Endothelial cell of umbilical vein (primary cell): Measurements from ENCODE around the gene NDUFS3. TPM values are rescaled to one million over a fixed set of nuclear protein-coding genes. Genes with fewer than 3 reads are reported as not detected.

Experiments
- BruUV-seq: library from RNA; stranded (reverse); fragments of 400-500 nt; replicated peaks from 2 replicates; lab custom pipeline; 2021; lab: Mats Ljungman, UMichigan
- CTCF ChIA-PET: fragments of 300-600, 350-600 bp; sonication (Branson Sonifier 250); formaldehyde crosslinking; loops from one replicate; lab custom pipeline; 2021; ENCODE audit warnings: antibody characterized with exemption, inconsistent platforms; lab: Charles Lee
- POLR2A ChIA-PET: fragments of 300-600, 350-600 bp; sonication (Branson Sonifier 250); formaldehyde crosslinking; loops from one replicate; lab custom pipeline; 2021; ENCODE audit warnings: antibody characterized with exemption, inconsistent platforms; lab: Charles Lee
- DNase-seq: peaks from one replicate; pipeline ENCODE4 v3.0.0-alpha.2; 2011; ENCODE audit warnings: low read depth, low spot score
- FAIRE-seq: peaks from 2 replicates; lab custom pipeline; 2011; peaks lifted over from hg19 to GRCh38; lab: Jason Lieb, UNC
- H2AFZ ChIP-seq: 2 replicates; pipeline ENCODE4 v1.6.0; 2012; ENCODE audit warnings: low read depth, low read length, control low read depth, inconsistent platforms
- H3K27ac ChIP-seq: 2 replicates; pipeline ENCODE4 v1.5.1; 2011; ENCODE audit warnings: low read depth, mild to moderate bottlenecking, control low read depth, low read length, moderate library complexity; ENCODE audit not compliant: insufficient read depth
- H3K27me3 ChIP-seq, 2 experiments: 2 replicates each; pipeline versions ENCODE4 v1.6.0 to v1.6.1; 2011; ENCODE audit warnings: low read length in 2 of 2, mixed read lengths in 1 of 2; ENCODE audit not compliant: control insufficient read depth in 2 of 2, insufficient read depth in 2 of 2
- H3K36me3 ChIP-seq, 2 experiments: 2 replicates in 1 of 2; 3 replicates in 1 of 2; pipeline ENCODE4 v1.5.1; 2011; ENCODE audit warnings: low read length in 2 of 2, mild to moderate bottlenecking in 1 of 2, moderate library complexity in 1 of 2; ENCODE audit not compliant: control insufficient read depth in 2 of 2, insufficient read depth in 2 of 2; ENCODE audit errors: extremely low read depth in 1 of 2
- H3K4me1 ChIP-seq: 3 replicates; pipeline ENCODE4 v1.5.1; 2011; ENCODE audit warnings: mild to moderate bottlenecking, low read length; ENCODE audit not compliant: control insufficient read depth, insufficient read depth; ENCODE audit errors: extremely low read depth
- H3K4me2 ChIP-seq: 2 replicates; pipeline ENCODE4 v1.6.1; 2011; ENCODE audit warnings: low read length, control low read depth, mixed read lengths; ENCODE audit not compliant: insufficient read depth
- H3K4me3 ChIP-seq, 3 experiments: fragments of 200-600 bp in 1 of 3; sonication (generic), shearing (Covaris generic) in 1 of 3; replicated peaks in 1 of 3; 2 replicates each; pipeline ENCODE4 v1.5.1; 2011 to 2016; ENCODE audit warnings: control low read depth in 3 of 3, low read length in 3 of 3, mild to moderate bottlenecking in 2 of 3, inconsistent platforms in 1 of 3, low read depth in 1 of 3, moderate library complexity in 1 of 3; ENCODE audit not compliant: insufficient read depth in 1 of 3
- H3K79me2 ChIP-seq: 2 replicates; pipeline ENCODE4 v1.6.0; 2012; ENCODE audit warnings: low read length, inconsistent platforms; ENCODE audit not compliant: control insufficient read depth, insufficient read depth
- H3K9ac ChIP-seq: replicated peaks from 2 replicates; pipeline ENCODE3; 2011; ENCODE audit warnings: low read length, control low read depth; ENCODE audit not compliant: insufficient read depth; ENCODE audit errors: extremely low read depth
- H3K9me1 ChIP-seq: replicated peaks from 3 replicates; pipeline ENCODE4 v1.6.0; 2011; ENCODE audit warnings: mild to moderate bottlenecking, low read length; ENCODE audit not compliant: control insufficient read depth, insufficient read depth; ENCODE audit errors: extremely low read depth
- H3K9me3 ChIP-seq: replicated peaks from 2 replicates; pipeline ENCODE4 v1.5.1; 2012; ENCODE audit warnings: low read length, inconsistent platforms; ENCODE audit not compliant: control insufficient read depth, insufficient read depth
- H4K20me1 ChIP-seq: replicated peaks from 2 replicates; pipeline ENCODE3; 2011; ENCODE audit warnings: mild to moderate bottlenecking, low read length; ENCODE audit not compliant: control insufficient read depth, insufficient read depth; ENCODE audit errors: extremely low read depth
- CTCF ChIP-seq, 2 donors: IDR thresholded peaks; 1 replicate in 1 of 2; 2 replicates in 1 of 2; pipeline ENCODE4 v1.5.1; 2011; ENCODE audit warnings: low read length in 2 of 2, mild to moderate bottlenecking in 2 of 2, moderate library complexity in 2 of 2, control low read depth in 1 of 2, inconsistent platforms in 1 of 2, low read depth in 1 of 2; ENCODE audit not compliant: insufficient read depth in 1 of 2; ENCODE audit errors: extremely low read depth in 1 of 2
- EZH2 ChIP-seq: IDR thresholded peaks from 2 replicates; pipeline ENCODE4 v1.6.1; 2012; ENCODE audit warnings: borderline replicate concordance, low read depth, mild to moderate bottlenecking, moderate library complexity, low read length, inconsistent platforms; ENCODE audit not compliant: severe bottlenecking
- FOS ChIP-seq: IDR thresholded peaks from 2 replicates; pipeline ENCODE4 v1.6.1; 2011; ENCODE audit warnings: mild to moderate bottlenecking, low read length, moderate library complexity, borderline replicate concordance; ENCODE audit not compliant: insufficient read depth
- GATA2 ChIP-seq: IDR thresholded peaks from 2 replicates; pipeline ENCODE4 v1.7.0; 2011; ENCODE audit warnings: low read depth, mild to moderate bottlenecking, moderate library complexity, mixed read lengths, low read length; ENCODE audit not compliant: insufficient read length, insufficient read depth
- JUN ChIP-seq: IDR thresholded peaks from 2 replicates; pipeline ENCODE4 v1.6.1; 2011; ENCODE audit warnings: borderline replicate concordance, low read depth; ENCODE audit not compliant: insufficient read length, insufficient read depth
- MAX ChIP-seq: IDR thresholded peaks from 2 replicates; pipeline ENCODE4 v1.6.1; 2011; ENCODE audit not compliant: insufficient read depth, insufficient read length
- MYC ChIP-seq: IDR thresholded peaks from one replicate; pipeline ENCODE4 v1.6.1; 2011; ENCODE audit warnings: mild to moderate bottlenecking, low read depth, low read length
- dilution Hi-C: fragments of 300-500 bp; cut with MboI; formaldehyde crosslinking; loops from one replicate; pipeline ENCODE4 v1.15.0; 2019; ENCODE audit warnings: low sequenced_read_pairs; ENCODE audit not compliant: extremely low pct_ligation_motif_present
- intact Hi-C: fragments of 100-400 bp; cut with micrococcal nuclease; formaldehyde crosslinking; loops from one replicate; pipeline ENCODE4 v1.10.0; 2022
- polyA plus RNA-seq, 4 experiments: library from polyadenylated mRNA; depleted of rRNA in 3 of 4; stranded (reverse) in 3 of 4; unstranded in 1 of 4; fragments of >200 nt; gene quantifications; 2 replicates each; pipeline versions ENCODE4 v1.2.1 to v1.2.3, GENCODE V29; 2011 to 2012; ENCODE audit warnings: missing spikeins in 1 of 4
- total RNA-seq: library from RNA; stranded (reverse); gene quantifications from 2 replicates; pipeline ENCODE4 v1.2.3, GENCODE V29; 2021

The NDUFS3 gene
- total and polyA plus RNA-seq, 2 donors (not counting 3 experiments of a cell fraction or from before 2014, with no cell fraction given) = 99.7 to 169 TPM

GRCh38 chr11:47593934-47594855, 15.3 kb downstream of the NDUFS3 start, which contains the start of gene C1QTNF4:
TSS of gene C1QTNF4 (minus strand) at chr11:47594411. CDS start at chr11:47590810, 3,601 bp downstream.
- H2AFZ ChIP-seq = no peak within 1 kb of the TSS

GRCh38 chr11:47595029-47595428, 16.2 kb downstream of the NDUFS3 start:
- no peaks in the 10 kb centered on the region for H3K9me1 ChIP-seq
- no peaks in the 10 kb centered on the region for H3K9me3 ChIP-seq
- intact Hi-C loops = no loop called here
- CTCF ChIA-PET = interaction anchor here (1.0 to 1.4 kb wide), 3 partner anchors 9 to 42 kb away, joined by 3 read pairs; partner anchors contain the start of genes CELF1 and FAM180B
- no TSS peak for BruUV-seq
- H3K9ac ChIP-seq = no peak overlapping the region
- H2AFZ ChIP-seq = no peak overlapping the region
- dilution Hi-C loops = no loop called here
- no peaks in the 10 kb centered on the region for H3K36me3 ChIP-seq
- H4K20me1 ChIP-seq = no peaks in the 10 kb centered on the region
- no peak overlapping the region for H3K4me3 ChIP-seq
- DNase-seq (no peak), FAIRE-seq (no peak)
- peaks cover 10% of the 10 kb centered on the region for H3K4me1 ChIP-seq
- POLR2A ChIA-PET = interaction anchor here (0.7 to 1.8 kb wide), 2 partner anchors 11 to 25 kb away, joined by 3 to 4 read pairs; no protein-coding TSS in a partner anchor
- peaks cover 34 to 40% of the 10 kb centered on the region in 2 experiments for H3K27me3 ChIP-seq
- TF ChIP-seq EZH2 (no peak), MAX (no peak), FOS (no peak), CTCF (IDR thresholded peaks at IDR 0.05; ENCODE audit: extremely low read depth in 1 of 2, insufficient read depth in 1 of 2, low read depth in 1 of 2, low read length in 2 of 2) (no peak), MYC (no peak)
- no peak overlapping the region for H3K27ac ChIP-seq
- no peaks in the 10 kb centered on the region for H3K79me2 ChIP-seq
- no peak overlapping the region for H3K4me2 ChIP-seq

More at GRCh38 chr11:47593934-47594855, 15.3 kb downstream of the NDUFS3 start, which contains the start of gene C1QTNF4:
- no TSS peak for BruUV-seq
- peak; percentile 92 for TF ChIP-seq EZH2
- TF ChIP-seq MYC = no peak
- TF ChIP-seq GATA2 = no peak
- TF ChIP-seq JUN = no peak
- Histone ChIP-seq H4K20me1 (no peaks in the 10 kb centered on the region), H3K36me3 (no peaks in the 10 kb centered on the region), H3K79me2 (no peaks in the 10 kb centered on the region), H3K4me1 (peaks cover 10% of the 10 kb centered on the region), H3K9me3 (no peaks in the 10 kb centered on the region), H3K27me3 (peaks cover 32 to 40% of the 10 kb centered on the region in 2 experiments), H3K4me2 (peak within 1 kb of the TSS; percentile 36), H3K4me3 (peak within 1 kb of the TSS in 1 of 3 experiments; percentile 11), H3K27ac (no peak within 1 kb of the TSS), H3K9me1 (no peaks in the 10 kb centered on the region), H3K9ac (no peak within 1 kb of the TSS)
- DNase-seq (no peak), FAIRE-seq (no peak)
- dilution Hi-C loops (no loop called here), intact Hi-C loops (no loop called here)
- ChIA-PET CTCF (interaction anchor here (0.6 to 1.4 kb wide), 4 partner anchors 8 to 955 kb away, joined by 3 read pairs; partner anchors contain the start of genes CELF1 and FAM180B), POLR2A (interaction anchor here (0.6 to 1.8 kb wide), 3 partner anchors 12 to 82 kb away, joined by 3 to 8 read pairs (median 4); no protein-coding TSS in a partner anchor)
